Cardiac muscle cell (in vitro differentiated cells and primary cell): ENCODE measurements around the gene VEPH1. TPM values are rescaled to one million over a fixed set of nuclear protein-coding genes. Genes with fewer than 3 reads are reported as not detected.

ENCODE experiments used
- DNase-seq, 2 donors: peaks; one replicate each; pipeline versions ENCODE4 v3.0.0 to v3.0.0-alpha.2; 2010 to 2017; ENCODE audit warnings: low read depth in 1 of 2, low spot score in 1 of 2
- H3K27ac ChIP-seq: fragments of 200-600 bp; sonication (generic); 2 replicates; pipeline ENCODE4 v1.5.1; 2016
- H3K27me3 ChIP-seq: fragments of 200-600 bp; sonication (generic); 2 replicates; pipeline ENCODE4 v1.6.0; 2016; ENCODE audit warnings: control low read depth
- H3K36me3 ChIP-seq: fragments of 200-600 bp; sonication (generic); 2 replicates; pipeline ENCODE4 v1.5.1; 2016; ENCODE audit warnings: control low read depth
- H3K4me1 ChIP-seq: fragments of 200-600 bp; sonication (generic); 2 replicates; pipeline ENCODE4 v1.8.1; 2017; ENCODE audit warnings: low read depth, mild to moderate bottlenecking, mixed run types
- H3K4me3 ChIP-seq: fragments of 200-600 bp; sonication (generic); 2 replicates; pipeline ENCODE4 v1.5.1; 2016; ENCODE audit warnings: mild to moderate bottlenecking
- H3K9me3 ChIP-seq: fragments of 200-600 bp; sonication (generic); 2 replicates; pipeline ENCODE4 v1.5.1; 2017; ENCODE audit warnings: low read depth, mild to moderate bottlenecking, control low read depth
- CTCF ChIP-seq: IDR thresholded peaks from 2 replicates; pipeline ENCODE4 v1.5.1; 2012; ENCODE audit warnings: low read depth, mild to moderate bottlenecking, low read length
- polyA plus RNA-seq: library from polyadenylated mRNA; unstranded; fragments of >200 nt; fragmentation: Nextera tagmentation; extraction: Ambion mirVana; gene quantifications from 2 replicates; pipeline ENCODE4 v1.2.1, GENCODE V29; 2016
- total RNA-seq: library from RNA; depleted of rRNA; stranded (reverse); fragments of >200 nt; gene quantifications from 2 replicates; pipeline ENCODE4 v1.2.3, GENCODE V29; 2016

VEPH1 gene
- total and polyA plus RNA-seq, 2 experiments from 2014 or later, result 1.1 to 1.7 TPM

- DNase-seq, result peak; percentile 81 to 93
- peaks cover 24% of the 10 kb centered on the region for H3K4me1 ChIP-seq
- no peaks in the 10 kb centered on the region for H3K27me3 ChIP-seq
- H3K27ac ChIP-seq, result peak overlapping the region; percentile 88
- no peak for TF ChIP-seq CTCF
- H3K4me3 ChIP-seq, result no peak overlapping the region
- H3K36me3 ChIP-seq, result no peaks in the 10 kb centered on the region
- no peaks in the 10 kb centered on the region for H3K9me3 ChIP-seq
Measured at GRCh38 chr3:157248590-157249422, 254.4 kb downstream of the VEPH1 start.

- no peaks in the 10 kb centered on the region for H3K27me3 ChIP-seq
- peak in 1 of 2 donors; percentile 53 for DNase-seq
- H3K27ac ChIP-seq, result peak overlapping the region; percentile 88
- H3K9me3 ChIP-seq, result no peaks in the 10 kb centered on the region
- no peaks in the 10 kb centered on the region for H3K36me3 ChIP-seq
- H3K4me1 ChIP-seq, result peaks cover 21% of the 10 kb centered on the region
- H3K4me3 ChIP-seq, result no peak overlapping the region
- TF ChIP-seq CTCF, result no peak
Measured at GRCh38 chr3:157247391-157247790, 255.8 kb downstream of the VEPH1 start.

GRCh38 chr3:157242836-157243235 lies 260.4 kb downstream of the VEPH1 start:
- DNase-seq, result no peak

GRCh38 chr3:157241599-157241998 lies 261.6 kb downstream of the VEPH1 start:
- DNase-seq, result no peak
- Histone ChIP-seq H3K27ac (no peak overlapping the region), H3K4me3 (no peak overlapping the region), H3K9me3 (no peaks in the 10 kb centered on the region), H3K36me3 (no peaks in the 10 kb centered on the region), H3K27me3 (no peaks in the 10 kb centered on the region), H3K4me1 (no peaks in the 10 kb centered on the region)
- TF ChIP-seq CTCF, result no peak

More at GRCh38 chr3:157242836-157243235, 260.4 kb downstream of the VEPH1 start:
- Histone ChIP-seq H3K4me1 (no peaks in the 10 kb centered on the region), H3K9me3 (no peaks in the 10 kb centered on the region), H3K27me3 (no peaks in the 10 kb centered on the region), H3K4me3 (no peak overlapping the region), H3K27ac (no peak overlapping the region), H3K36me3 (no peaks in the 10 kb centered on the region)
- no peak for TF ChIP-seq CTCF

- H3K27ac ChIP-seq, result no peak overlapping the region
- no peaks in the 10 kb centered on the region for H3K27me3 ChIP-seq
- H3K4me1 ChIP-seq, result no peaks in the 10 kb centered on the region
- H3K9me3 ChIP-seq, result no peaks in the 10 kb centered on the region
- no peaks in the 10 kb centered on the region for H3K36me3 ChIP-seq
- TF ChIP-seq CTCF, result no peak
- no peak overlapping the region for H3K4me3 ChIP-seq
- DNase-seq, result peak in 1 of 2 donors; percentile 72
Measured at GRCh38 chr3:157240408-157240807, 262.8 kb downstream of the VEPH1 start.
